WTC11 (cell line): ENCODE results near the gene PBOV1. TPM values are rescaled to one million over a fixed set of nuclear protein-coding genes. Genes with fewer than 3 reads are reported as not detected.

Experiments
- ATAC-seq: fragments of 200-7000 bp; cut with Tn5 transposase; 2 replicates; pipeline ENCODE4 v1.10.0; 2021; ENCODE audit warnings: mild to moderate bottlenecking, moderate library complexity
- CTCF ChIA-PET: fragments of 300-600 bp; sonication (Branson Sonifier 250); formaldehyde crosslinking; loops from one replicate; lab custom pipeline; 2021; ENCODE audit warnings: antibody characterized with exemption; lab: Charles Lee
- POLR2A ChIA-PET: fragments of 350-600 bp; sonication (Branson Sonifier 250); formaldehyde crosslinking; loops from one replicate; lab custom pipeline; 2021; ENCODE audit warnings: antibody characterized with exemption; lab: Charles Lee
- DNase-seq: peaks from one replicate; pipeline ENCODE4 v3.0.0; 2021; ENCODE audit warnings: low spot score
- H3K27ac Mint-ChIP-seq: 2 replicates; pipeline ENCODE4 v1.8.0; 2021; ENCODE audit warnings: mixed read lengths
- H3K27me3 Mint-ChIP-seq: 2 replicates; pipeline ENCODE4 v1.8.0; 2021; ENCODE audit warnings: low read depth, mild to moderate bottlenecking, moderate library complexity, mixed read lengths
- H3K36me3 Mint-ChIP-seq: 2 replicates; pipeline ENCODE4 v1.8.0; 2021; ENCODE audit warnings: mixed read lengths
- H3K4me1 Mint-ChIP-seq: 2 replicates; pipeline ENCODE4 v1.8.0; 2022; ENCODE audit warnings: mixed read lengths
- H3K4me3 Mint-ChIP-seq: 2 replicates; pipeline ENCODE4 v1.8.0; 2021; ENCODE audit warnings: mild to moderate bottlenecking, moderate library complexity, mixed read lengths
- H3K9me3 Mint-ChIP-seq: 2 replicates; pipeline ENCODE4 v1.8.0; 2021; ENCODE audit warnings: mixed read lengths
- ATF1 ChIP-seq: sonication (generic); formaldehyde crosslinking; IDR thresholded peaks from 2 replicates; pipeline ENCODE4 v1.8.1; 2023; ENCODE audit warnings: mild to moderate bottlenecking, moderate library complexity, missing genetic modification reagents
- ATF3 ChIP-seq: sonication (generic); formaldehyde crosslinking; conservative IDR thresholded peaks from 2 replicates; pipeline ENCODE4 v1.8.1; 2022; ENCODE audit warnings: mild to moderate bottlenecking, missing genetic modification reagents
- CREM ChIP-seq: sonication (generic); formaldehyde crosslinking; IDR thresholded peaks from 2 replicates; pipeline ENCODE4 v1.8.1; 2022; ENCODE audit warnings: mild to moderate bottlenecking, missing genetic modification reagents, moderate library complexity
- CTCF ChIP-seq: fragments of 200-600 bp; IDR thresholded peaks from 2 replicates; pipeline ENCODE4 v1.8.0; 2022; ENCODE audit warnings: antibody characterized with exemption
- ELF4 ChIP-seq: sonication (generic); formaldehyde crosslinking; IDR thresholded peaks from 2 replicates; pipeline ENCODE4 v1.8.1; 2022; ENCODE audit warnings: low read depth, mild to moderate bottlenecking, moderate library complexity, missing genetic modification reagents
- FOXJ3 ChIP-seq: sonication (generic); formaldehyde crosslinking; IDR thresholded peaks from 2 replicates; pipeline ENCODE4 v1.9.0; 2021; ENCODE audit warnings: missing genetic modification reagents, mild to moderate bottlenecking, borderline replicate concordance
- HMGXB4 ChIP-seq: sonication (generic); formaldehyde crosslinking; IDR thresholded peaks from 2 replicates; pipeline ENCODE4 v1.8.1; 2023; ENCODE audit warnings: mild to moderate bottlenecking, moderate library complexity, missing genetic modification reagents
- JUN ChIP-seq: sonication (generic); formaldehyde crosslinking; IDR thresholded peaks from 2 replicates; pipeline ENCODE4 v1.8.0; 2023; ENCODE audit warnings: mild to moderate bottlenecking, missing genetic modification reagents
- KAT7 ChIP-seq: sonication (generic); formaldehyde crosslinking; IDR thresholded peaks from 2 replicates; pipeline ENCODE4 v1.8.1; 2023; ENCODE audit warnings: missing genetic modification reagents, mild to moderate bottlenecking, borderline replicate concordance
- MXD4 ChIP-seq: fragments of 250-450 bp; sonication (Bioruptor Pico); IDR thresholded peaks from 2 replicates; pipeline ENCODE4 v1.8.0; 2021; ENCODE audit warnings: mild to moderate bottlenecking, moderate library complexity, borderline replicate concordance
- MYBL2 ChIP-seq: sonication (generic); formaldehyde crosslinking; IDR thresholded peaks from 2 replicates; pipeline ENCODE4 v1.8.1; 2023; ENCODE audit warnings: mild to moderate bottlenecking, moderate library complexity, missing genetic modification reagents
- NFATC4 ChIP-seq: fragments of 250-450 bp; sonication (Bioruptor Pico); IDR thresholded peaks from 2 replicates; pipeline ENCODE4 v1.9.0; 2021; ENCODE audit warnings: mild to moderate bottlenecking
- NFE2L1 ChIP-seq: sonication (generic); formaldehyde crosslinking; IDR thresholded peaks from 2 replicates; pipeline ENCODE4 v1.8.1; 2023; ENCODE audit warnings: missing genetic modification reagents
- NFYB ChIP-seq: sonication (generic); formaldehyde crosslinking; conservative IDR thresholded peaks from 2 replicates; pipeline ENCODE4 v1.8.0; 2022; ENCODE audit warnings: low read depth, missing genetic modification reagents
- NR2C2 ChIP-seq: sonication (generic); formaldehyde crosslinking; IDR thresholded peaks from 2 replicates; pipeline ENCODE4 v1.8.0; 2022; ENCODE audit warnings: mild to moderate bottlenecking, missing genetic modification reagents
- OVOL2 ChIP-seq: fragments of 250-450 bp; sonication (Bioruptor Pico); IDR thresholded peaks from 2 replicates; pipeline ENCODE4 v1.9.0; 2021; ENCODE audit warnings: mild to moderate bottlenecking, borderline replicate concordance
- PRRX2 ChIP-seq: fragments of 250-450 bp; sonication (Bioruptor Pico); IDR thresholded peaks from 2 replicates; pipeline ENCODE4 v1.8.0; 2021; ENCODE audit warnings: mild to moderate bottlenecking
- RELA ChIP-seq: sonication (generic); formaldehyde crosslinking; IDR thresholded peaks from 2 replicates; pipeline ENCODE4 v1.8.1; 2022; ENCODE audit warnings: missing genetic modification reagents, mild to moderate bottlenecking, borderline replicate concordance
- SMAD3 ChIP-seq: sonication (generic); formaldehyde crosslinking; IDR thresholded peaks from 2 replicates; pipeline ENCODE4 v1.8.0; 2022; ENCODE audit warnings: missing genetic modification reagents, mild to moderate bottlenecking, borderline replicate concordance
- SOX15 ChIP-seq: fragments of 250-450 bp; sonication (Bioruptor Pico); IDR thresholded peaks from 2 replicates; pipeline ENCODE4 v1.9.0; 2021; ENCODE audit warnings: mild to moderate bottlenecking
- TCF7 ChIP-seq: sonication (generic); formaldehyde crosslinking; IDR thresholded peaks from 2 replicates; pipeline ENCODE4 v1.8.0; 2022; ENCODE audit warnings: mild to moderate bottlenecking, low read depth, missing genetic modification reagents, moderate library complexity
- TEAD1 ChIP-seq: sonication (generic); formaldehyde crosslinking; IDR thresholded peaks from 2 replicates; pipeline ENCODE4 v1.8.0; 2022; ENCODE audit warnings: mild to moderate bottlenecking, missing genetic modification reagents
- ZMAT4 ChIP-seq: fragments of 250-450 bp; sonication (Bioruptor Pico); IDR thresholded peaks from 2 replicates; pipeline ENCODE4 v1.9.0; 2021; ENCODE audit warnings: mild to moderate bottlenecking
- ZNF219 ChIP-seq: sonication (generic); formaldehyde crosslinking; IDR thresholded peaks from 2 replicates; pipeline ENCODE4 v1.8.0; 2023; ENCODE audit warnings: missing genetic modification reagents, mild to moderate bottlenecking, borderline replicate concordance
- ZNF317 ChIP-seq: sonication (generic); formaldehyde crosslinking; IDR thresholded peaks from 2 replicates; pipeline ENCODE4 v1.8.1; 2023; ENCODE audit warnings: low read depth, mild to moderate bottlenecking, moderate library complexity, missing genetic modification reagents, borderline replicate concordance
- ZNF425 ChIP-seq: fragments of 250-450 bp; sonication (Bioruptor Pico); conservative IDR thresholded peaks from 2 replicates; pipeline ENCODE4 v1.9.0; 2021; ENCODE audit warnings: mild to moderate bottlenecking
- ZNF512 ChIP-seq: sonication (generic); formaldehyde crosslinking; IDR thresholded peaks from 2 replicates; pipeline ENCODE4 v1.8.1; 2022; ENCODE audit warnings: missing genetic modification reagents, borderline replicate concordance
- ZNF671 ChIP-seq: fragments of 250-450 bp; sonication (Bioruptor Pico); IDR thresholded peaks from 2 replicates; pipeline ENCODE4 v1.8.0; 2021; ENCODE audit warnings: mild to moderate bottlenecking
- total RNA-seq: library from RNA; stranded (reverse); gene quantifications from 3 replicates; pipeline ENCODE4 v1.2.3, GENCODE V29; 2021

The PBOV1 gene
- total RNA-seq, 1 experiment from 2014 or later = not detected

- ATAC-seq = no peak
- TF ChIP-seq SOX15 (CRISPR knock-in tag) (no peak), FOXJ3 (CRISPR knock-in tag) (no peak), ZNF317 (CRISPR knock-in tag) (no peak), ZNF219 (CRISPR knock-in tag) (no peak), TCF7 (CRISPR knock-in tag) (no peak), CREM (CRISPR knock-in tag) (no peak), CTCF (no peak), NFYB (no peak), KAT7 (no peak), JUN (CRISPR knock-in tag) (no peak), ZNF425 (no peak), RELA (CRISPR knock-in tag) (no peak), NFE2L1 (CRISPR knock-in tag) (no peak), ATF3 (CRISPR knock-in tag) (no peak)
- no peak overlapping the region for H3K27ac Mint-ChIP-seq
- H3K4me1 Mint-ChIP-seq = peaks cover 22% of the 10 kb centered on the region
- H3K4me3 Mint-ChIP-seq = no peak overlapping the region
- no peaks in the 10 kb centered on the region for H3K9me3 Mint-ChIP-seq
- no peak for DNase-seq
- no peaks in the 10 kb centered on the region for H3K36me3 Mint-ChIP-seq
- H3K27me3 Mint-ChIP-seq = no peaks in the 10 kb centered on the region
- ChIA-PET POLR2A (no interaction called here), CTCF (interaction anchor here (0.6 to 1.3 kb wide), 3 partner anchors 24 to 277 kb away, joined by 3 read pairs; no protein-coding TSS in a partner anchor)
These were observed 16.9 kb upstream of the PBOV1 start for GRCh38 chr6:138235205-138235604.

- Mint-ChIP-seq H3K4me1 (peaks cover 27% of the 10 kb centered on the region), H3K27ac (no peak overlapping the region), H3K27me3 (no peaks in the 10 kb centered on the region), H3K36me3 (no peaks in the 10 kb centered on the region), H3K9me3 (no peaks in the 10 kb centered on the region), H3K4me3 (no peak overlapping the region)
- POLR2A ChIA-PET = no interaction called here
- CTCF ChIA-PET = no interaction called here
- ATAC-seq (no peak), DNase-seq (no peak)
- TF ChIP-seq PRRX2 (CRISPR knock-in tag) (no peak), ATF3 (CRISPR knock-in tag) (no peak), ZMAT4 (CRISPR knock-in tag) (no peak), OVOL2 (CRISPR knock-in tag) (no peak), NFYB (no peak), ATF1 (CRISPR knock-in tag) (no peak), MYBL2 (no peak), TEAD1 (no peak), HMGXB4 (CRISPR knock-in tag) (no peak), SMAD3 (CRISPR knock-in tag) (no peak), ZNF671 (CRISPR knock-in tag) (no peak), NR2C2 (no peak), MXD4 (CRISPR knock-in tag) (no peak), ZNF512 (CRISPR knock-in tag) (no peak), NFATC4 (no peak), ELF4 (CRISPR knock-in tag) (no peak)
These were observed 16.1 kb upstream of the PBOV1 start for GRCh38 chr6:138234363-138234762.
